HG03575 (cell line): Measurements from ENCODE around the gene GPR156.

Source experiments
- ATAC-seq: cut with Tn5 transposase; IDR thresholded peaks from one replicate; pipeline ENCODE4 v1.9.1; 2021; ENCODE audit not compliant: unreplicated experiment, insufficient number of reproducible peaks, low FRiP score; ENCODE audit errors: extremely low read depth

GPR156 gene

DNA sequence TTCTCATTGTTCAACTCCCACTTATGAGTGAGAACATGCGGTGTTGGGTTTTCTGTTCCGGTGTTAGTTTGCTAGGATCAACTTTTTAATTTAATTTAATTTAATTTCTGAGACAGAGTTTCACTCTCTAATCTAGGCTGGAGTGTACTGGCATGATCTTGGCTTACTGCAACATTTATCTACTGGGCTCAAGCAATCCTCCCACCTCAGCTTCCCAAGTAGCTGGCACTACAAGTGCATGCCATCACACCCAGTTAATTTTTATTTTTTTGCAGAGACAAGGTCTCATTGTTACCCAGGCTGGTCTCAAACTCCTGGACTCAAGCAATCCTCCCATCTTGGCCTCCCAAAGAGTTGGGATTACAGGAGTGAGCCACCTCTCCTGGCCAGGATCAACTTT, 82.7 kb downstream of the GPR156 start:
- no peak for ATAC-seq

DNA sequence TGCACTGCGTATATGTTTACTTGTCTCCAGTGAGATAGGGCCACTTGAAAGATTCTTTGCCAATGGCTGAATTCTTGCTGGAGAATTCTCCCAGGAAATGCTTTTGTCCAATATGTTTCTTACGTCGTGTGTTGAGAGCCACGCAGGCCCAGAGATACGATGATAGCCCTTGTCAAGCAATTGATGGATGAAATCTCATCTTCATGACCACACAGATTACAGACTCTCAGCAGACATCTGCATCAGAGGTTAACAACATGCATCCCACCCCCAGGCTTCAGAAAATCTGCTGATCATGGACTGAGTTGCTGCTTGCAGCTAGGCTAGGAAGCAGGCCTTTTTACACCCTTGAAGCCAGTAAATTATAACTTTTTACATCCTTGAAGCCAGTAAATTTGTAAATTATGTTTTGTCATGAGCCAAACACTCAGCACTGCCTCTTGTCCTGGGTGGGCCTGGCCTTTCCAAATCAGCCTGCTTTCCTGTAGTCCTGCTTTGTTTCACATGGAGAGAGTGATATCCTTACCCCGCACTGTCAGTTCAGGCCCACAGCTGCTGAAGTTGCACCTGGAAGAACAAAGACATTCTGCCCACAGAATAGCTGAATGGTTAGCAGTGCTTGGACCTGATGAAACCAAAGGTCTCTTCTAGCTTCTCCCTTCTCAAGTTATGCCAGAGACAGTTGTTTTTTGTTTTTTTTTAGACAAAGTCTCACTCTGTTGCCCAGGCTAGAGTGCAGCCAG, 84.4 kb downstream of the GPR156 start:
- ATAC-seq = no peak

DNA sequence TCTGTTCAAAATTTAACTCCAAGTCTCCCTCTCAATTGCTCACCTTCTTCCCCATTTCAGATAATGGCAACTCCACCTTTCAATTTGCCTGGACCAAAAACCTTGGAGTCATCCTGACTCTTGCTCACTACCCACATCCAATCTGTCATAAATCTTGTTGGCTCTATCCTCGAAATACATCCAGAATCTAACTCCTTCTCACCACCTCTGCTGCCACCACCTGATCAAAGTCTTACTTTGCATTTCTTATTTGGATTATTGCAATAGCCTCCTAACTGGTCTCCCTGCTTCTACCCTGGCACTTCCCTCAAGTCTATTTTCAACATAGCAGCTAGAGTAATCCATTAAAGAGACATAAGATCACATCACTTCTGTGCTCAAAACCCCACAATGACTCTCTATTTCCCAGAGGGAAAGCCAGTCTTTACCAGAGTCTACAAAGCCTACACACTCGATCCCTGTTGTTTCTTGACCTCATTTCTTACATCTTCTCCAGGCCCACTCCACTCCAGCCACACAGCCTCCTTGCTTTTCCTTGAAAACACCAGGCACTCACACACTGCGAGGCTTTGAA, 86.6 kb downstream of the GPR156 start:
- ATAC-seq = no peak

DNA sequence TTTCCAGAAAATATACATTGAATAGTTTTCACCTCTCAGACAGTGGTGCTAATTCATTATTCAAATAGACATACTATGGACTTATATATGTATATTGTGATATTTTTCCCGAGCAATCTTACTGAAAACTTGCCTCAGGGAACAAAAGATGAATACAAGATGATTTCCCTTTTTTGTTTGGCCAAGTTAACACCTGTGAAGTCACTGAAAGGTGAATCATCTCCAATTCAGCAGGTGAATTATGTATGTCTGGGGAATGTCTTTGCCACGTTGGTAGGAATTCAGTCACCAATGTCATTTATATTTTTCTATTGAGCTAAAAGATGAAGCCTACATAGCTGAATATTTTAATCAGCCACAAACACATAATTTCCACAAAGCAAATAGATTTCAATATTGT, 88.2 kb downstream of the GPR156 start:
- no peak for ATAC-seq

DNA sequence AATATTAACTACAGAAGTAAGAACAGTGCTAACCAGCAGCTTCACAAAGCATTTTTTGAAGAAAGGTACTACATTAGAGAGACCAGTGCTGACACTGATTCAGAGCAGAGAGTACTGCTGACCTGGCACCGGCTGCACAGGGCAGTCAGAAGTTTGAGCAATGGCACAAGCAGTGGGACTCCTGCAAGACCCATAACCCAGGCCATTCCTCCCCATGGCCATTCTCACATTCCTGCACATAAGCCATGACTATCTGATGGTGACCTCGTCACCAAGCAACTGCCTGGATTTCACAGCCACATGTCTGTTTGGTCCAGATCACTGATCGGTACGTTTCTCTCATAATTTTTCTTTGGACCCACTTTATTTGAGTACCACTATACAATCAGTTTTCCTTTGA, 88.7 kb downstream of the GPR156 start:
- no peak for ATAC-seq

DNA sequence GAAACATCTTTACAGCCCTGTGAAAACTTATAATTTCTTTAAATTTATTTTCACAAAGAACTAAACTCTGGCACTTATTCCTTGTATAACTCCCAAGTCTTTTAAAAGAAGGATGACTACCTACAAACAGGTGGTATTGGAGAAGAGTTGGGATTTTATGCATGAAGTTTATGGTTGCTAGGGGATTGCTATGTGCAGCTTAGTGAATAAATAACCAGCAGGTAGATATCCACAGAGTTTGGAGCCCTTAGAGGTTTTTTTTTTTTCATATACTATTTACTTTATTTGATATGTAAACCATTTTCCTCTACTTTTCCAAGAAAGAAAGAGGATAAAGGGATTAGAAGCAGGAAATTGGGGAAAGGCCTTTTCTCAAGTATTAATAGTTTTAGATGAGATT, 91.5 kb downstream of the GPR156 start:
- no peak for ATAC-seq

DNA sequence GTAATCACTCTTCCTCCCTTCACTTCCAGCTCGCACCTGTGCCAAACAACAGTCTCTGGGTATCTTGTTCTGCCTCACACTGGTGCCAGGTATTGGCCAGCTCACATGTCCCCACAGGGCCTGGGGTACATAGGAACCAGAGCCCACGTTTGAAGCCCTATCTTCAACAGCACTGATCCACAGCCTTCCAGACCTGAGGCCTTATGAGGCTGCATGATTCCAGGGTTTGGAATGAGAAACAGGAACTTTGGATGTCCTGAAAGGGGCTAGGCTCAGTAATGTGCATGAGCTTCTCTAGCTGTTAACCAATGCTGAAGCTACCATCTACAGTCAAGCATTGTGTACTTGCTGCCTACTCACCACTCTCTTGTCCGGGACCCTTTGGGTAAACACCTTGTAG, 92.4 kb downstream of the GPR156 start:
- no peak for ATAC-seq

DNA sequence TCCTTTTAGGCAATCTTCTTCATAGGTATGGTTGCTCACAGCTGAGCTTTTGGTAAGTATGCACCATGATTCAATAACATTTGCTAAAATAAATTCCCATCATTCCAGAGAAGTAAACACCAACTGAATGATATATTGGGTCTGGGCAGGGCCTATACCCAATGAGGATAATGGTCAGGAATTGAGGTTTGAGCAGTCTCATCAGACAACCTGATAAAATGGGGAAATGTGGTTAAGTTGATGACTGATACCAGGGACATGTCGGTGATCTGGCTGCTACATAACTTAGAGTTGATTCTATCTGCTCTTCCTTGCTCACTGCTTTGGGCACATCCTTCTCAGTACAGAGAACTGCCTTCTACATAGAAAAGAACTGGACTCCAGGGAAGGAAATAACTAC, 92.9 kb downstream of the GPR156 start:
- no peak for ATAC-seq

DNA sequence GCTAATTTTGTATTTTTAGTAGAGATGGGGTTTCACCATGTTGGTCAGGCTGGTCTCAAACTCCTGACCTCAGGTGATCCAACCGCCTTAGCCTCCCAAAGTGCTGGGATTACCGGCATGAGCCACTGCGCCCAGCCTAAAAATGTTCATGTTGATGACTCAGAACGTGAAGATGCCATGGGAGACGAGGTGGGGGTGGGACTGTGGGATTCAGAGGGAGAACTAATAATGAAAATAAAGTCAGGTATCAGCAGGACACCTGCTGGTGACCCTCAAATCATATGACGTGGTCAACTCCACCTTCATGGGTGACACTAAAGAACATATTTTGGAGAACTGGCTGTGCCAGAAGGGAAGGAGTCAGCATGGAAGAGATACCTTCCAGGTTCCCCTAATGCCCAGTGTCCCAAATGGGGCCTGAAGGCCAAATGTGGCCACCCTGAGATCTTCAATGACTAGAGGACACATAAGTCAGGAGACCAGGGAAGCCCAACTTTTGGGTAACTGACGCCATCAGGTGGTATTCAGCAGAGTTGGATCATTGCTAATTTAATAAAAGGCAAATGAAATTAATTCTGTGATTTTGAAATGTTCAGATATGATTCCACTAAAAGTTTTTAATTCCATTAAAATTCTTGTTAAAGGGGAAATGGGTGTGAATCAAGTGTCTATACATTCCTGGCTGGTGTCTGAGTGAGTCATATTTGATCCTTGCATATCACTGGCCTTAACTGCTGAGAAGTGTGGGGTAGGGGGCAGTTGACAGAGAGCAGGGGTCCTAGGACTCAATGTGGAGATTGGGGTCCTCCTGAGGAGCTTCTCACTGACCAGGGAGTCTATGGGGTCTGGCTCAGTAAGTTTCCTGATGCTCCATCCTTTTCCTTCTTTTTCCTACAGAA, 102.2 kb downstream of the GPR156 start:
- no peak for ATAC-seq

DNA sequence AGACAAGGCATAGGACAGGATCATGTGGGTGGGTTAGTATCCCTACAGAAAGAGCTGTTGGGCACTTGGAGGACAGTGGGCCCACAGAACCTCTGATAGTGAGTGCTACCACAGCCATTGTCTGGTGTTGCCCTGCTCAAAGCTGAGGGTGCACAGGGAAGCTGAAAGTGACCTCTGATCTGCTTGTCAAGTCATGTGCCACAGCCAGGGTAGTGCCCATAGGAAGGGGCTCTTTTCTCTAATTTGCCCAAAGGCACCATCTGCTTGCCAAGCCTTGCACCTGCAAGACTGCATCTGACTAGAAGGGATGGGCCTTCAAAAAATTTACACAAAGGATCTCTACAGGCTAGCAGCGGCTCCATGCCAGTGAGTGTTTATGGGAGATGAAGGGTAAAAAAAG, 103.4 kb downstream of the GPR156 start:
- no peak for ATAC-seq

DNA sequence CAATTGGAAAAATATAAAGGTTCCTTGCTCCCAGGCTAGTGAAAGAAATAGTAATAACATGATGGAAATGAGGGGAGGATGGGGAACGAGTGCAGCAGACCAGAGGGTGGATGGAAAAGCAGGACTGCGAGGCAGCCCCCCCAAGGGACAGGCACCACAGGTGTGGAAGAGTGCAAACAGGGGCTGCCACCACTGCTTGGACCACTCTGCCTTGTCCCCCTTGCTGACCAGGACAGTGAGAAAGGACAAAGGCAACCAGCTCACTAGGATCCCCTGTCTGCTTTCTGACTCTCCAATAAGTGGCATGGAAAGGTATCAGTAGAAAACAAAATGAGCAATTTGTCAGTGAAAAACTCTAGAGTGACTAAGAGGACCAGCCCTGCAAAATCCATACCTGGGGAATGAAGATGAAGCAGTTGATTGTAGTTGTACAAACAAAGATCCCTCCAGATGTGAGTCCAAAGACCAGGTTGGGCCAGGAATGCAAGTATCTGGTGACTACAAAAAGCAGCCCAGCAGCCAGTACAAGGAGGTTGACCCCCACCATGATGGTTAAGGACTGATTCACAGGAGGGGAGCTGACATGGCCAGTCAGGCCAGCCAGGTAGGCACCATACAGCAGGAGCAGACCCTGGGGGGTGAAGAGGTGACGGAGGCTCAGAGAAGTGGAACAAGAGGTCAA, 104.2 kb downstream of the GPR156 start:
- no peak for ATAC-seq

DNA sequence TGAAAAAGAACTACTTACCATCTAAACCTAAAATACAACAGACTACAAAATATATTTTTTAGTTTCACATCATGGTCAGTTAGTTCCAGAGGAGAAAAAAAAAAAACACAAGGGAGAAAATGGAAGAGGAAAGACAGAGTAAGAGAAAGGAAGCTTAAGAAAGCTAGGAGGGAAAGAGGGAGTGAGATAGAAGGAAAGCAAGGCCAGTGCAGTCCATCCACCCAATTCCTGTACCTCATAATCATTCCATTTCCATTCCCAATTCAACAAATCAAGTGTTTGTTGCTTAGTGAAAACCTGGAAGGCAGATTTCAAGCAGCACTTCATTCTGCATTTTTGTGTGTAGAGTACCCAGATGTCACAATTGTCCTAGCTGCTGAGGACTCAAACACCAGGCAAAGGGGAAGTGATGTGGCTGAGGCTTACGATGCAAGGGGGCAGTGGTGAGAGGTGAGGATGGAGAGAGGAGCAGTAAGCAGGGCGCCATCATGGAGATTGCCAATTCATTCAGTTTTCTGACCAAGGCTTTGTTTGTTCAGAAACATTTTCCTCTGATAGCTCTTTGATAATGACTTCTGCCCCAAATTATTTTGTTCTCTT, 107.2 kb downstream of the GPR156 start:
- ATAC-seq = no peak

DNA sequence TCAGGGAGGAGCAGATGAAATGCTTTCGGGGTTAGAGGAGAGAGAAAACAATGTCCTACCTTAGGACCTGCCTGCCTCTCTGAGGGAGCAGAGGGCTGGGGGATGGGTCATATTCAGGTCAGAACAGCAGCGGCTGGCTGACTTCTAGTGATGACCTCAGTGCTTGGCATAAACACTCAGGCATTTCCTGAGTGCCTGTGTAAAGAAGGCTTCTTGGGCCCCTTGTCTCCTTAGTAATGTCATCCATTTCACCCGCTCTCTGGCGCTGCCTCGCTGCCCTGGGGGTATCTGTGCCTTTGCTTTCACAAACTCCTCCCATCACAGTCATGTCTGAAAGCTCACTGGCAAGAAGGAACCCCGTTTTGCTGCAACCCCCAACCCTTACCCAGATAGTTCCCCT, 107.9 kb downstream of the GPR156 start:
- no peak for ATAC-seq

DNA sequence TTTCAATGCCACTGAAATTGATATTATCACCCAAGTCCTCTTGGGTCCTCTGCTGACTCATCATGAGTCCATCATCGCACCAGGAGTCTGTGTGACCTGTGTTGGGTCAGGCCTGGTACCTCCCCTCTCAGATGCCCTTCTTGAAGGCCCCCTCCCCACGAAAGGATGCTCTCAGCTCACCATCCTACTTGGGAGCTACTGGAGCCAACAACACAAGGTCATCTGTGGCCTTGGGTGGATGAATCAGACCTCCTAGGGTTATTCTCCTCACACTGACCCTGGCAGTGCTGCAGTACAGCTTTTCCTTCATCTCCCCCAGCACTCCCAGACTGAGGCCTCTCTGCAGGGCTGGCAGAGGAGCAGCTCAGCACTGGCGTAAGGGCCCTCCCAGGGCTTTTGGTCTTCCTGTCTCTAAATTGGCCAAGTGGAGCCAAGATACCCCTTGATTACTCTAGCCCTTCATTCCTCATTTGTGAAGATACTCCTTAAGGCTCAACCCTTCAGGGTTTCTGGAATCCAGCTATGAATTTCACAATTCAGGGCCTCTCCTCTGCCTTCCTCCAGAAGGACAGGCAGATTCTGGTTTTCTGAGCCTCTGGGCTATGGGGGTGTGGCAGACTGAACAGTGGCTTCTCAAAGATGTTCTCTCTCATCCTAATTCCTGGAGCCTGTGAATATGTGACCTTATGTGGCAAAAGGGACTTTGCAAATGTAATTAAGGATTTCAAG, 110.0 kb downstream of the GPR156 start:
- no peak for ATAC-seq

DNA sequence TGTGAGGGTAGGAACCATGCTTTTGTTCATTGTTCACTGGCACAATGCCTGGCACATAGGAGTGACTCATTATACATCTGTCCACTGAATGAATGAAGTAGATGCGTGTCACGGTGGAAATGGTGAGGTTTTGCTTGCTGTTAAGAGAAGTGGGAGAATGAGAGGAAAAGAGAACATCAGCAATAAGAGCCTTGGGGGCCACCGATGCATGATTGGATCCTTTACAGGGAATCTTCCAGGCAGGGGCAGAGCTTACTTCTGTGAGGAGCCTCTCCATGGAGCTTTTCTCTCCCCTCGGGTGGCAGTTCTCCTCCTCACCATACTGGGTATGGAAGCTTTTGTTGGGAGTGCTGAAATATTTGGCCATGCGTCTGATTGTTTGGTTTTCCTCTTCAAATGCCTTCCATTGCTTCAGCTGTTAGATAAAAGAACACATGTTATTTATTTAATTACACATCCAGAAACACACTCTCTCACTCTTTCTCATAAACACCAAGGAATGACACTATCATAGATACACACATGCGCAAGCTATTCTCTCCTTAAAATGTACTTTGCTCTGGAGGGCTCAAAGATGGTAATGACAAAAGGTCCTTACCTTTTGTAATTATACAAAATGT, 111.9 kb downstream of the GPR156 start:
- no peak for ATAC-seq

DNA sequence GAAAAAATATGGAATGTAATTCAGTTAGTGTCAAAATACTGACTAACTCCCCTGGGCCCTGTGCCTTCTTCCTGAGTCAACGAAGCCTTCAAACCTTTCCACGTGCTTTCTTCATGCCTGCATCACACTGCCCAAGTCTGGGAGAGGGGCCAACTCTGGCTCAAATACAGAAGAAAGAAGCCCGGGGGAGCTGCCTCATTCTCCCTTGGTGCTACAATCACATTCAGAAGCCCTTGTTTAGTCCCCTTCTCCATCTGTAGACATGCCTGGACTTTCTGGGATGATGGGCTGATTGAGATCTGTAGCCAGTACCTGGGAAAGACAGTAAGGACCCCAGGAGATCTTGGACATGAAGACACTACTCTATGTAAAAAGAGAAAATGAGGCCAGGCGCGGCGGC, 113.0 kb downstream of the GPR156 start:
- ATAC-seq = no peak

DNA sequence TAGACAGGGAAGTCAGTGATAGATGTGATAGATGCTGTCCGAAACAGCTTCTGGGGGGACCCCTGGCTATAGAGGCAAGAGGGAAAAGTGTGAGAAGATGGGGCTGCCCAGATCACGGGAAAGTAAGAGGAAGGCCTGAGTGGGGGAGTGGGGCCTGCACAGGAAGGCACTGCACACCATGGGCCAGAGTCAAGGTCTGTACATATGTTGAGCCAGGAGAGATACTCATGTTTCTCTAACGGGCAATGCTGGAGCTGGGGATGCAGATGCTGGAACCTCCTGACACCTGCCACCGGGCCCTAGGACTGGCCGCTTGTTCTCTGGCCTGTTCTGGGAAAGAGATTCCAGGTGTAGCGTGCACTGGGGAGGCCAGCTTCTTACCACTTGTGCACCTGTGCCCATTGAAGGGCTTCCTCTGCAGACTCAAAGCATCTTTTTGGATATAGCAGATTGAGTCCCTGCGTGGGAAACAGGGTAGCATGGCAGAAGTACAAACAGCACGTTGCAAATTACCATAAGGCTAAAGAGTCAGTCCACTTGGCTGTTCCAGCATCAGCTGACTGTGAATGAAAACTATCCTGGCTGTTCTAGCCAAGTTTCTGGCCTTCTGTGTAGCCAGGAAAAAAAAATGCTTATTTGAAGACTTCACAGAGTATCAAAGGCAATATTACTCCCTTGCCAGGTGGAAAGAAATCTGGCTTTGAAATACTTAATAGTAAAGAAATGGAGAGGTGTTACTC, 113.7 kb downstream of the GPR156 start:
- no peak for ATAC-seq

DNA sequence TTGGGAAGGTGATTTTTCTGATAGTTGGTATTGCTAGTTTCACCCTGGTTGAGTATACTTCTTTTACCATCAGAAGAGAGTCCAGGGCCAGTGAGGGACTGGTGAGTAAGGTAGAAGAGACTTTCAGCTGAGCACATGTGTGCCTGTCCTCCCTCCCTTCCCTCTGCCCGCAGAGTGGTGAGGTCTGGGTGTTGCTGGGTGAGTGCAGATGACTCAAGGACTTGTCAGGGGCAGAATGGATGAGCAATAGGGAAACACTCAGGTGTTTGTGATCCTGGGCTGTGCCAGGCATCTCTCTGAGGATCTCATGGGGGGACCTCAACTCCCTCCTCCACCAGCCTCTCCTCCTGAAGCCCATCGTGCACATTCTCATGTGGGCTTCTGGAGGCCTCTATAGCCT, 114.8 kb downstream of the GPR156 start:
- no peak for ATAC-seq
